ENCODE results near the gene ASF1A. TPM values are rescaled to one million over a fixed set of nuclear protein-coding genes. Genes with fewer than 3 reads are reported as not detected.

ASF1A gene
- total and polyA plus RNA-seq, 9 of the 15 experiments (the other 6 are each of a cell fraction or from before 2014, with no cell fraction given): 31.5 to 45.3 (median 34.8) TPM

DNA sequence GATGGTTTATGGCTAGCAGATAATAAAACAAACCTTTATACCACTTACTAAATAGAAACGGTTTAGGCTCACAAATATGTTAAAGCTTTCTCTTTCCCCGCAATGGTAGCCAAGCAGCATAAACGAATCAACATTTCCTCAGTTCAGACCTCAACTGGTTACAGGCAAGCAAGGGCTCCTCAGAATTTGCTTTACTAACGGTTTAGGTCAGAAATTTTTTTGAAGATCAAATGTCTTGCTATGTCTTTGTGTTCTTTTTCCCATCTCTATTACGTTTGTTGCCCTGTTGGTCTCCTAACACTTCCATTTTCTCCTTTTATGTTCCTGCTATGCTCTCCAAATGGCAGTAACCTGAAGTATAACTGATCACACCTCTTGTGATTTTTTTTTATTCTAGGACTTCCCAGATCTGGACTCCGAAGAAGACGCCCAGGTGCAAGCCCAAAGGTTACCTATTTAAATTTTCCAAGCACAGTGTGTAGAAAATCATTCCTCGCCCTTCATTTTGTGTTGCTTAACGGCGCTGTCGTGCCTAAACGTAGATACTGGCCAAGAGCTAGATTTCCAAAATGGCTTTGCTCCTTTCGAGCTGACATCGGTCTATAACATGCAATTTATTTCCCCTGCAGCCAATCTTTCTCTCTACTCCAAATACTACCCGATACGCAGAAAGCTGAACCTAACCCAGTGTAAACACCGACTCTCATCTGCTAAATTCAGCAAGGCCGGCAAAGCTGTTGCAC, 717 bp upstream of the ASF1A start (continued):
- TF ChIP-seq, protein P1, sequence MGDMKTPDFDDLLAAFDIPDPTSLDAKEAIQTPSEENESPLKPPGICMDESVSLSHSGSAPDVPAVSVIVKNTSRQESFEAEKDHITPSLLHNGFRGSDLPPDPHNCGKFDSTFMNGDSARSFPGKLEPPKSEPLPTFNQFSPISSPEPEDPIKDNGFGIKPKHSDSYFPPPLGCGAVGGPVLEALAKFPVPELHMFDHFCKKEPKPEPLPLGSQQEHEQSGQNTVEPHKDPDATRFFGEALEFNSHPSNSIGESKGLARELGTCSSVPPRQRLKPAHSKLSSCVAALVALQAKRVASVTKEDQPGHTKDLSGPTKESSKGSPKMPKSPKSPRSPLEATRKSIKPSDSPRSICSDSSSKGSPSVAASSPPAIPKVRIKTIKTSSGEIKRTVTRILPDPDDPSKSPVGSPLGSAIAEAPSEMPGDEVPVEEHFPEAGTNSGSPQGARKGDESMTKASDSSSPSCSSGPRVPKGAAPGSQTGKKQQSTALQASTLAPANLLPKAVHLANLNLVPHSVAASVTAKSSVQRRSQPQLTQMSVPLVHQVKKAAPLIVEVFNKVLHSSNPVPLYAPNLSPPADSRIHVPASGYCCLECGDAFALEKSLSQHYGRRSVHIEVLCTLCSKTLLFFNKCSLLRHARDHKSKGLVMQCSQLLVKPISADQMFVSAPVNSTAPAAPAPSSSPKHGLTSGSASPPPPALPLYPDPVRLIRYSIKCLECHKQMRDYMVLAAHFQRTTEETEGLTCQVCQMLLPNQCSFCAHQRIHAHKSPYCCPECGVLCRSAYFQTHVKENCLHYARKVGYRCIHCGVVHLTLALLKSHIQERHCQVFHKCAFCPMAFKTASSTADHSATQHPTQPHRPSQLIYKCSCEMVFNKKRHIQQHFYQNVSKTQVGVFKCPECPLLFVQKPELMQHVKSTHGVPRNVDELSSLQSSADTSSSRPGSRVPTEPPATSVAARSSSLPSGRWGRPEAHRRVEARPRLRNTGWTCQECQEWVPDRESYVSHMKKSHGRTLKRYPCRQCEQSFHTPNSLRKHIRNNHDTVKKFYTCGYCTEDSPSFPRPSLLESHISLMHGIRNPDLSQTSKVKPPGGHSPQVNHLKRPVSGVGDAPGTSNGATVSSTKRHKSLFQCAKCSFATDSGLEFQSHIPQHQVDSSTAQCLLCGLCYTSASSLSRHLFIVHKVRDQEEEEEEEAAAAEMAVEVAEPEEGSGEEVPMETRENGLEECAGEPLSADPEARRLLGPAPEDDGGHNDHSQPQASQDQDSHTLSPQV (IDR thresholded peaks at IDR 0.05): peak; percentile 61; the same call in 1 of the 2 replicates
- no peak for TF ChIP-seq ZNF551 (CRISPR knock-in tag; IDR thresholded peaks at IDR 0.05)
- TF ChIP-seq CBX5 (IDR thresholded peaks at IDR 0.05; ENCODE audit: borderline replicate concordance, low read depth): no peak
- TF ChIP-seq, protein P2, sequence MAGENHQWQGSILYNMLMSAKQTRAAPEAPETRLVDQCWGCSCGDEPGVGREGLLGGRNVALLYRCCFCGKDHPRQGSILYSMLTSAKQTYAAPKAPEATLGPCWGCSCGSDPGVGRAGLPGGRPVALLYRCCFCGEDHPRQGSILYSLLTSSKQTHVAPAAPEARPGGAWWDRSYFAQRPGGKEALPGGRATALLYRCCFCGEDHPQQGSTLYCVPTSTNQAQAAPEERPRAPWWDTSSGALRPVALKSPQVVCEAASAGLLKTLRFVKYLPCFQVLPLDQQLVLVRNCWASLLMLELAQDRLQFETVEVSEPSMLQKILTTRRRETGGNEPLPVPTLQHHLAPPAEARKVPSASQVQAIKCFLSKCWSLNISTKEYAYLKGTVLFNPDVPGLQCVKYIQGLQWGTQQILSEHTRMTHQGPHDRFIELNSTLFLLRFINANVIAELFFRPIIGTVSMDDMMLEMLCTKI (IDR thresholded peaks at IDR 0.05; ENCODE audit: partially characterized antibody): no peak
- no peak for TF ChIP-seq NCOA6 (IDR thresholded peaks at IDR 0.05)
- no peak for TF ChIP-seq KLF10 (CRISPR knock-in tag; IDR thresholded peaks at IDR 0.05)
- no peak for TF ChIP-seq RBM34 (IDR thresholded peaks at IDR 0.05; ENCODE audit: borderline replicate concordance, insufficient read depth, low read length)
- TF ChIP-seq POLR2AphosphoS2 (IDR thresholded peaks at IDR 0.05; ENCODE audit: low read length): no peak; the same call in 1 of the 2 replicates
- TF ChIP-seq NFYB (IDR thresholded peaks at IDR 0.05; ENCODE audit: extremely low read depth, insufficient read length): no peak
- no peak for TF ChIP-seq ZNF274 (IDR thresholded peaks at IDR 0.05; ENCODE audit: borderline replicate concordance, low read depth, low read length)
- TF ChIP-seq BDP1 (IDR thresholded peaks at IDR 0.05; ENCODE audit: insufficient read depth, insufficient read length): no peak
- TF ChIP-seq ILK (tag; IDR thresholded peaks at IDR 0.05; ENCODE audit: borderline replicate concordance, low read depth): no peak
- no peak for TF ChIP-seq MTA2 (IDR thresholded peaks at IDR 0.05; ENCODE audit: low read depth)
- peak; percentile 11; the same call in 1 of the 2 replicates for TF ChIP-seq TEAD4 (IDR thresholded peaks at IDR 0.05; ENCODE audit: low read length)
- no peak for TF ChIP-seq TEAD4 (CRISPR knock-in tag; IDR thresholded peaks at IDR 0.05; ENCODE audit: borderline replicate concordance)
- TF ChIP-seq STAT5B (CRISPR knock-in tag; IDR thresholded peaks at IDR 0.05): no peak
- TF ChIP-seq, protein P3, sequence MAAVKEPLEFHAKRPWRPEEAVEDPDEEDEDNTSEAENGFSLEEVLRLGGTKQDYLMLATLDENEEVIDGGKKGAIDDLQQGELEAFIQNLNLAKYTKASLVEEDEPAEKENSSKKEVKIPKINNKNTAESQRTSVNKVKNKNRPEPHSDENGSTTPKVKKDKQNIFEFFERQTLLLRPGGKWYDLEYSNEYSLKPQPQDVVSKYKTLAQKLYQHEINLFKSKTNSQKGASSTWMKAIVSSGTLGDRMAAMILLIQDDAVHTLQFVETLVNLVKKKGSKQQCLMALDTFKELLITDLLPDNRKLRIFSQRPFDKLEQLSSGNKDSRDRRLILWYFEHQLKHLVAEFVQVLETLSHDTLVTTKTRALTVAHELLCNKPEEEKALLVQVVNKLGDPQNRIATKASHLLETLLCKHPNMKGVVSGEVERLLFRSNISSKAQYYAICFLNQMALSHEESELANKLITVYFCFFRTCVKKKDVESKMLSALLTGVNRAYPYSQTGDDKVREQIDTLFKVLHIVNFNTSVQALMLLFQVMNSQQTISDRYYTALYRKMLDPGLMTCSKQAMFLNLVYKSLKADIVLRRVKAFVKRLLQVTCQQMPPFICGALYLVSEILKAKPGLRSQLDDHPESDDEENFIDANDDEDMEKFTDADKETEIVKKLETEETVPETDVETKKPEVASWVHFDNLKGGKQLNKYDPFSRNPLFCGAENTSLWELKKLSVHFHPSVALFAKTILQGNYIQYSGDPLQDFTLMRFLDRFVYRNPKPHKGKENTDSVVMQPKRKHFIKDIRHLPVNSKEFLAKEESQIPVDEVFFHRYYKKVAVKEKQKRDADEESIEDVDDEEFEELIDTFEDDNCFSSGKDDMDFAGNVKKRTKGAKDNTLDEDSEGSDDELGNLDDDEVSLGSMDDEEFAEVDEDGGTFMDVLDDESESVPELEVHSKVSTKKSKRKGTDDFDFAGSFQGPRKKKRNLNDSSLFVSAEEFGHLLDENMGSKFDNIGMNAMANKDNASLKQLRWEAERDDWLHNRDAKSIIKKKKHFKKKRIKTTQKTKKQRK (IDR thresholded peaks at IDR 0.05; ENCODE audit: borderline replicate concordance, low read depth, low read length): no peak
- TF ChIP-seq TAF15 (IDR thresholded peaks at IDR 0.05; ENCODE audit: low read depth, low read length): no peak
- no peak for TF ChIP-seq ZNF696 (CRISPR knock-in tag; conservative IDR thresholded peaks at IDR 0.05)
- TF ChIP-seq ZFPM2 (CRISPR knock-in tag; IDR thresholded peaks at IDR 0.05): no peak
- TF ChIP-seq SMAD1 (IDR thresholded peaks at IDR 0.05; ENCODE audit: low read depth, low read length, partially characterized antibody): no peak
